Esophagus muscularis mucosa (tissue), 4 donors: ENCODE data around the gene THBS1. TPM values are rescaled to one million over a fixed set of nuclear protein-coding genes. Genes with fewer than 3 reads are reported as not detected.

Experiments used
- DNase-seq: peaks from one replicate; pipeline ENCODE4 v3.0.0-alpha.2; 2017; ENCODE audit errors: extremely low spot score
- H3K27ac ChIP-seq, 4 donors: fragments of 200-600 bp; sonication (generic); replicated peaks in 1 of 4; 1 replicate in 3 of 4; 2 replicates in 1 of 4; pipeline ENCODE4 v1.5.1; 2016 to 2019; ENCODE audit warnings: mild to moderate bottlenecking in 1 of 4
- H3K27me3 ChIP-seq, 4 donors: fragments of 200-600 bp; sonication (generic); one replicate each; pipeline versions ENCODE4 v1.5.1 to v1.6.0; 2016 to 2019
- H3K36me3 ChIP-seq, 4 donors: fragments of 200-600 bp; sonication (generic); one replicate each; pipeline ENCODE4 v1.5.1; 2016 to 2019
- H3K4me1 ChIP-seq, 4 donors: fragments of 200-600 bp; sonication (generic); one replicate each; pipeline ENCODE4 v1.5.1; 2016 to 2019
- H3K4me3 ChIP-seq, 4 donors: fragments of 200-600 bp; sonication (generic); 1 replicate in 2 of 4; 2 replicates in 2 of 4; pipeline ENCODE4 v1.5.1; 2016 to 2019; ENCODE audit warnings: mild to moderate bottlenecking in 4 of 4, moderate library complexity in 1 of 4
- H3K9me3 ChIP-seq, 4 donors: fragments of 200-600 bp; sonication (generic); 1 replicate in 3 of 4; 2 replicates in 1 of 4; pipeline ENCODE4 v1.5.1; 2016 to 2019
- CTCF ChIP-seq, 3 experiments: fragments of 200-600 bp in 2 of 3; fragments of 450-650 bp in 1 of 3; sonication (generic) in 2 of 3; IDR thresholded peaks; one replicate each; pipeline ENCODE4 v1.5.1; 2017 to 2019; ENCODE audit warnings: antibody characterized with exemption in 3 of 3, mild to moderate bottlenecking in 2 of 3, moderate library complexity in 1 of 3
- EP300 ChIP-seq: sonication (generic); formaldehyde crosslinking; IDR thresholded peaks from one replicate; pipeline ENCODE4 v1.6.1; 2017; ENCODE audit warnings: antibody characterized with exemption
- POLR2A ChIP-seq: fragments of 450-650 bp; IDR thresholded peaks from one replicate; pipeline ENCODE4 v1.6.1; 2017; ENCODE audit warnings: antibody characterized with exemption, moderate library complexity, mild to moderate bottlenecking, low read depth
- POLR2AphosphoS5 ChIP-seq, 2 donors: sonication (generic); formaldehyde crosslinking; IDR thresholded peaks; one replicate each; pipeline ENCODE4 v1.6.1; 2017; ENCODE audit warnings: antibody characterized with exemption in 2 of 2
- WGBS: methylation state at CpG from one replicate; pipeline ENCODE4 v1.1.5; 2018; 5-methylcytosine and 5-hydroxymethylcytosine counted together
- intact Hi-C: fragments of 100-400 bp; cut with DNase I; formaldehyde crosslinking; loops from one replicate; pipeline ENCODE4 v1.15.1; 2023
- total RNA-seq, 4 donors: library from RNA; depleted of rRNA; stranded (reverse); fragments of >200 nt; gene quantifications; one replicate each; pipeline versions ENCODE4 v1.1.0 to v1.2.1, GENCODE V29; 2016

The THBS1 gene
- total RNA-seq, 4 donors from 2014 or later: 188 to 4,072 (median 270) TPM

- no peaks in the 10 kb centered on the region for H3K4me1 ChIP-seq
- peaks cover 0 to 32% (median 14%) of the 10 kb centered on the region in 4 donors for H3K9me3 ChIP-seq
- H3K36me3 ChIP-seq: no peaks in the 10 kb centered on the region
- no peak overlapping the region for H3K27ac ChIP-seq
- H3K4me3 ChIP-seq: no peak overlapping the region
- DNase-seq: no peak
- intact Hi-C loops: no loop called here
- no peaks in the 10 kb centered on the region for H3K27me3 ChIP-seq
- TF ChIP-seq EP300: no peak
- TF ChIP-seq POLR2AphosphoS5 (IDR thresholded peaks at IDR 0.05): no peak
- no peak for TF ChIP-seq POLR2A
- TF ChIP-seq CTCF (IDR thresholded peaks at IDR 0.05): no peak
Measured at GRCh38 chr15:39613271-39613670, 32.4 kb downstream of the THBS1 start.

- TF ChIP-seq EP300 (no peak), POLR2A (no peak), CTCF (IDR thresholded peaks at IDR 0.05) (no peak), POLR2AphosphoS5 (IDR thresholded peaks at IDR 0.05) (no peak)
- 98% methylated on average over 2 of the region's 2 CpGs for WGBS
- intact Hi-C loops: no loop called here
Measured at GRCh38 chr15:39613861-39614260, 33.0 kb downstream of the THBS1 start.

GRCh38 chr15:39616731-39617455 lies 36.0 kb downstream of the THBS1 start:
- no peak for TF ChIP-seq CTCF (IDR thresholded peaks at IDR 0.05)
- no peak for TF ChIP-seq POLR2AphosphoS5 (IDR thresholded peaks at IDR 0.05)
- no peak for TF ChIP-seq POLR2A
- Histone ChIP-seq H3K4me1 (peaks cover 0 to 8% (median 2%) of the 10 kb centered on the region in 4 donors), H3K27ac (no peak overlapping the region), H3K27me3 (no peaks in the 10 kb centered on the region), H3K9me3 (peaks cover 0 to 10% (median 0%) of the 10 kb centered on the region in 4 donors), H3K4me3 (no peak overlapping the region), H3K36me3 (no peaks in the 10 kb centered on the region)
- intact Hi-C loops: no loop called here
- 91% methylated on average over 6 of the region's 6 CpGs for WGBS
- no peak for DNase-seq

More at GRCh38 chr15:39613861-39614260, 33.0 kb downstream of the THBS1 start:
- Histone ChIP-seq H3K36me3 (no peaks in the 10 kb centered on the region), H3K9me3 (peaks cover 0 to 32% (median 14%) of the 10 kb centered on the region in 4 donors), H3K27me3 (no peaks in the 10 kb centered on the region), H3K4me1 (no peaks in the 10 kb centered on the region), H3K27ac (no peak overlapping the region), H3K4me3 (no peak overlapping the region)
- no peak for DNase-seq

GRCh38 chr15:39618063-39618823 lies 37.4 kb downstream of the THBS1 start:
- 81% methylated on average over 3 of the region's 3 CpGs for WGBS
- intact Hi-C loops: no loop called here
- Histone ChIP-seq H3K36me3 (no peaks in the 10 kb centered on the region), H3K27me3 (no peaks in the 10 kb centered on the region), H3K4me1 (peaks cover 0 to 16% (median 9%) of the 10 kb centered on the region in 4 donors), H3K4me3 (no peak overlapping the region), H3K27ac (no peak overlapping the region), H3K9me3 (peaks cover 0 to 10% (median 0%) of the 10 kb centered on the region in 4 donors)
- no peak for DNase-seq
- TF ChIP-seq EP300: no peak
- TF ChIP-seq POLR2A: no peak
- no peak for TF ChIP-seq POLR2AphosphoS5 (IDR thresholded peaks at IDR 0.05)
- no peak for TF ChIP-seq CTCF (IDR thresholded peaks at IDR 0.05)
